Measurements from ENCODE around the gene MYO3B.

The MYO3B gene

GRCh38 chr2:170485254-170486026, 307.5 kb downstream of the MYO3B start:
- no peak for DNase-seq

- no peak for DNase-seq
These were observed 308.8 kb downstream of the MYO3B start for GRCh38 chr2:170486730-170487129.

GRCh38 chr2:170488807-170489206, 310.9 kb downstream of the MYO3B start:
- no peak for DNase-seq

- no peak for DNase-seq
These were observed 314.1 kb downstream of the MYO3B start for GRCh38 chr2:170492010-170492409.

GRCh38 chr2:170493426-170494097, 315.6 kb downstream of the MYO3B start:
- DNase-seq = no peak

- no peak for DNase-seq
These were observed 317.9 kb downstream of the MYO3B start for GRCh38 chr2:170495896-170496295.

- no peak for DNase-seq
These were observed 320.7 kb downstream of the MYO3B start for GRCh38 chr2:170498619-170499018.

- no peak for DNase-seq
These were observed 322.2 kb downstream of the MYO3B start for GRCh38 chr2:170500104-170500503.

GRCh38 chr2:170500770-170501169, 322.8 kb downstream of the MYO3B start:
- DNase-seq = no peak

- no peak for DNase-seq
These were observed 323.6 kb downstream of the MYO3B start for GRCh38 chr2:170501421-170502043.

- no peak for DNase-seq
These were observed 324.6 kb downstream of the MYO3B start for GRCh38 chr2:170502361-170503130.

- no peak for DNase-seq
These were observed 325.6 kb downstream of the MYO3B start for GRCh38 chr2:170503563-170503962.

GRCh38 chr2:170503971-170504809, 326.2 kb downstream of the MYO3B start:
- DNase-seq = no peak

- no peak for DNase-seq
These were observed 326.8 kb downstream of the MYO3B start for GRCh38 chr2:170504810-170505145.

GRCh38 chr2:170505631-170506275, 327.8 kb downstream of the MYO3B start:
- DNase-seq = no peak

- no peak for DNase-seq
These were observed 331.7 kb downstream of the MYO3B start for GRCh38 chr2:170509452-170510193.

GRCh38 chr2:170512266-170512665, 334.3 kb downstream of the MYO3B start:
- DNase-seq = no peak

- no peak for DNase-seq
These were observed 336.2 kb downstream of the MYO3B start for GRCh38 chr2:170514140-170514539.

- DNase-seq = no peak
These were observed 339.6 kb downstream of the MYO3B start for GRCh38 chr2:170517538-170517937.

GRCh38 chr2:170518911-170519310, 341.0 kb downstream of the MYO3B start:
- DNase-seq = no peak

- no peak for DNase-seq
These were observed 343.4 kb downstream of the MYO3B start for GRCh38 chr2:170521299-170521698.
